Central memory CD8-positive, alpha-beta T cell (primary cell): Measurements from ENCODE around the gene CHRDL2.
"Not testable (repeated sequence)": the region's sequence is repeated elsewhere in the genome, so short reads cannot be mapped to it uniquely, and the experiment has no call there.

Source experiments
- ATAC-seq: fragments of 150-1000 bp; cut with Tn5 transposase; replicated peaks from 2 replicates; pipeline ENCODE4 v1.10.0; 2022; ENCODE audit warnings: mild to moderate bottlenecking, moderate FRiP score, moderate number of reproducible peaks; ENCODE audit not compliant: poor library complexity, severe bottlenecking; ENCODE audit errors: extremely low read depth
- DNase-seq, 2 donors: peaks; one replicate each; pipeline ENCODE4 v3.0.0; 2021; ENCODE audit warnings: low spot score in 2 of 2
- H3K27ac Mint-ChIP-seq: one replicate; pipeline ENCODE4 v1.8.0; 2022; ENCODE audit warnings: low read depth, mild to moderate bottlenecking, moderate library complexity, mixed read lengths
- H3K27me3 Mint-ChIP-seq: one replicate; pipeline ENCODE4 v1.8.0; 2022; ENCODE audit warnings: mixed read lengths
- H3K36me3 Mint-ChIP-seq: one replicate; pipeline ENCODE4 v1.8.0; 2022; ENCODE audit warnings: mild to moderate bottlenecking, moderate library complexity, mixed read lengths; ENCODE audit not compliant: insufficient read depth
- H3K4me1 Mint-ChIP-seq: one replicate; pipeline ENCODE4 v1.8.0; 2022; ENCODE audit warnings: mixed read lengths
- H3K4me3 Mint-ChIP-seq: one replicate; pipeline ENCODE4 v1.8.0; 2022; ENCODE audit warnings: mild to moderate bottlenecking, moderate library complexity, mixed read lengths
- H3K9me3 Mint-ChIP-seq: one replicate; pipeline ENCODE4 v1.8.0; 2022; ENCODE audit warnings: mixed read lengths

Gene CHRDL2, protein sequence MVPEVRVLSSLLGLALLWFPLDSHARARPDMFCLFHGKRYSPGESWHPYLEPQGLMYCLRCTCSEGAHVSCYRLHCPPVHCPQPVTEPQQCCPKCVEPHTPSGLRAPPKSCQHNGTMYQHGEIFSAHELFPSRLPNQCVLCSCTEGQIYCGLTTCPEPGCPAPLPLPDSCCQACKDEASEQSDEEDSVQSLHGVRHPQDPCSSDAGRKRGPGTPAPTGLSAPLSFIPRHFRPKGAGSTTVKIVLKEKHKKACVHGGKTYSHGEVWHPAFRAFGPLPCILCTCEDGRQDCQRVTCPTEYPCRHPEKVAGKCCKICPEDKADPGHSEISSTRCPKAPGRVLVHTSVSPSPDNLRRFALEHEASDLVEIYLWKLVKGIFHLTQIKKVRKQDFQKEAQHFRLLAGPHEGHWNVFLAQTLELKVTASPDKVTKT

DNA sequence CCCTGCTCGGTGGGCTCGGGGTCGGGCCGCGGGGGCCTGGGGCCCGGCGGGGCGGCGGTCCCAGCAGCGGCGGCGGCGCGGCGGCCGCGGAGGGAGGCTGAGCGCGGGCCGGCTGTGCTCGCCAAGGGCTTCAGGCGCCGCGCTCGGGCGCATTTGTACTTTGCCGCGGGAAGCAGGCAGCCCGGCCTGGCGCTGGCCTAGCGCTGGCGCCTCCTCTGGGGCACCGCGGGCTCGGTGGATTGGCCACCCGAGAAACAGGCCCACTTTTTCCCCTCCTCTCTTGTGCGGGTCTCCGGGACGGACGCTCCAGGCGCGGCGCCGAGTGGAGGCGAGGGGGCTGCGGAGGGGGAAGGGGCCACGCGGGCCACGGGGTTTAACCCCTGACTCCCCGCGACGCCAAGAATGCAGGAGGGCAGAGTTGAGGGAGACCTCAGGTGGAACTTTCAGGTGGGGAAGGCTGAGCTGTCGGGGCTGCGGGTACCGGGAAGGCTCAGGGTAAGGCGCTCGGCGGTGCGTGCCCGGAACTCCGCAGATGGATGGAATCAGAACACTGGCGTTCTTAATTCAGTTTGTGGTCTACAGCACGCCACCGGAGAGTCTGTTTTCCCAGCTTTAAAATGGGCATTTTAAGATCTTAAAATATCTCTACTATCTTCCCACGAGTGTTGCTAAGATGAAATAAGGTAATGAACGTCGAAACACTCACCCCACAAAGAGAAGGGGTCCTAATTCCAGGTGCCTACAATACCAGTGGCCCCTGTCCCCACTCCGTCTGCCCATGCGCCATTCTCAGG is at the start of gene CHRDL2:
CHRDL2 (minus strand) TSS at position 126 of the 794 bp plus-strand sequence. CDS start 538 bp downstream, outside the sequence.
- DNase-seq = no peak
- Mint-ChIP-seq H3K27ac (no peak within 1 kb of the TSS), H3K4me3 (peak within 1 kb of the TSS; percentile 46), H3K36me3 (no peaks in the 10 kb centered on the region), H3K9me3 (no peaks in the 10 kb centered on the region), H3K27me3 (peaks cover 59% of the 10 kb centered on the region), H3K4me1 (peaks cover 4% of the 10 kb centered on the region)
- ATAC-seq = no peak

DNA sequence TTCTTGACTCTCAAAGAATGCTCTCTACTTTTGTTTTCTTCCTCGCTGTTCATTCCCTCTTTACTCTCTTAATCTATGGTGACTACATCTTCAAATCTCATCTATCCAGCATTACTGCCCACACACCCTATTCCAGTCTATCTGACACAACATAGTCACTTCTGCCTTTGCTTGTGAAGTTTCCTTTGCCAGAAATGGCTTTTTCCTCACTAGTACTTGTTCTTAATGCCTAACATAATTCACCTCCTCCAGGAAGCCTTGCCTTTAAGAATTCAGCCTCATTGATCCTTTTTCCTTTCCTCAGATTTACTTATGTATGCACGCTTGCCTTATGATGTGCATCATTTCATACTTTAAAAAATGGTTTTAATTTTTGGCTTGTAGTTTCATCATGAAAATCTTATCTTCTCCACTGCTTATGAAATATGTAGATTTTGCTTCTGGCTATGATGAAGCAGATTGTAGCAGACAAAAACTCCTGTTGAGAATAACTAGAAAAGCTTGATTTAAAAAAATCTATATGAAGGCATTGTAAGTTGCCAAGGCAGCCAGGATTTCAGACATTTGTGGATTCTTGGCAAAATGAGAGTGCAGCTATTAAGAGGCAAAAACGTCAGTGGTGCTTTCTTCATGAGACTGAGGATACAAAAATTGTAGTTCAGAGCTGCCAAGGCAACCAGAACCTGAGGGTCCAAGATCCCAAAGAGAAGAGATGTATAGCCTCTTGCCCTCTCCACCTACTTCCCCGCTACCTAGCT is 49.2 kb upstream of the CHRDL2 start:
- Mint-ChIP-seq H3K4me1 (peaks cover 37% of the 10 kb centered on the region), H3K27me3 (no peaks in the 10 kb centered on the region), H3K36me3 (peaks cover 7% of the 10 kb centered on the region), H3K27ac (no peak overlapping the region), H3K9me3 (no peaks in the 10 kb centered on the region), H3K4me3 (no peak overlapping the region)
- ATAC-seq = no peak
- no peak for DNase-seq

DNA sequence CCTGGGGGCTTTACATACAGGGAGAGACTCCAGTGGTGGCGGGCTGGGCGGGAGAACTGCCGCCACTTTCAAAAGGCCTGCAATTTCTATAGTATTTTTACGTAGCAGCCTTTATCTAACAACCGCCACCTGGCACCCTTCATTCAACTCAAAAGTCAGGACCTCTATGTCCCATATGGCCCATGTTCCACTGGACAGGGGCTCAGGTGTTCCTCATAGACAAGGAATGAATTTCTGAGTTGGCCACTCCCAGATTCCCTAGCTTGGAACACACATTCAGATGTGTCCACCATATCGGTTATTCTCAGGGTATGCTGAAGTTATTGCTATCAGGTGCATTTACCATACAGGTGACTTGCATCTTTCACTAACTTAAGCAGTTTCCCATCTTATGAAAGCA is 47.4 kb upstream of the CHRDL2 start:
- H3K4me1 Mint-ChIP-seq = peaks cover 35% of the 10 kb centered on the region
- H3K4me3 Mint-ChIP-seq = no peak overlapping the region
- H3K9me3 Mint-ChIP-seq = no peaks in the 10 kb centered on the region
- H3K27me3 Mint-ChIP-seq = no peaks in the 10 kb centered on the region
- H3K36me3 Mint-ChIP-seq = peaks cover 9% of the 10 kb centered on the region
- no peak for ATAC-seq
- DNase-seq = no peak
- no peak overlapping the region for H3K27ac Mint-ChIP-seq

DNA sequence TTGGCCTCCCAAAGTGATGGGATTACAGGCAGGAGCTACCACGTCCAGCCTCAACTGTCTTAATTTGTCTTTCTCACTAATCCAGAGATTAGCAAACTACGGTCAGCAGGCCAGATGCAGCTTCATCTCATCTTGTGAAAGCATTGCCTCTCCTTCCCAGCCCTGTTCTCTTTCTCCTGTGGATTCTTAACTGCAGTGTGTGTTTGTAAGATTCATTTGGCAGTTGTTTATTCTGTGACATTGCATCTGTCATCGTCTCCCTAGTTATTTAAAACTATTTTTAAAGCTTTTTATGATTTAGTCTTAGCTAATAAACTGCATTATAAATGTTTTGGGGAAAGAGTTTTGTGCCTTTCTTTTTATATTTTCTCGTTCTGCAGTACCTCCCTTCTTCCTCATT is 46.7 kb upstream of the CHRDL2 start:
- H3K4me1 Mint-ChIP-seq = peaks cover 31% of the 10 kb centered on the region

DNA sequence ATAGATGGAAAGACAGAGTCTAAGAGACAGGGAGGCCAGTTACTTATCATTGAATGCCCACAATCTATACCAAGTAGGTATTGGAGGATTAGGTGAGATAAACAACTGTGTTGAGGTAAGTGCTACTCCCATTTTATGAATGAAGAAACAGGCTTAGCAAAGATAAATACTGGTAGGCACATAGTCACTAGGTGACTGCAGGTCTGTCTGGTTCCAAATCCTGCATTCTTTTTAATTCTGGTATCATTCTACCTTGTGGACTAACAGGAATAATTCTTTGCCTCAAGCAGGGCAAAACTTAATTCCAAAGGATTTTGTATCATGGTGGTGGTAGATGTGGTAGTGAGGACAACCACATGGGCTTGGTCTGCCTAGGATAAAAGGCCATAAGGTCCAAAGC is 45.8 kb upstream of the CHRDL2 start:
- no peak overlapping the region for H3K27ac Mint-ChIP-seq

More for the DNA sequence above, 46.7 kb upstream of the CHRDL2 start:
- no peak overlapping the region for H3K4me3 Mint-ChIP-seq
- H3K36me3 Mint-ChIP-seq = peaks cover 9% of the 10 kb centered on the region
- no peak overlapping the region for H3K27ac Mint-ChIP-seq
- no peaks in the 10 kb centered on the region for H3K27me3 Mint-ChIP-seq
- ATAC-seq = no peak
- H3K9me3 Mint-ChIP-seq = no peaks in the 10 kb centered on the region
- no peak for DNase-seq

DNA sequence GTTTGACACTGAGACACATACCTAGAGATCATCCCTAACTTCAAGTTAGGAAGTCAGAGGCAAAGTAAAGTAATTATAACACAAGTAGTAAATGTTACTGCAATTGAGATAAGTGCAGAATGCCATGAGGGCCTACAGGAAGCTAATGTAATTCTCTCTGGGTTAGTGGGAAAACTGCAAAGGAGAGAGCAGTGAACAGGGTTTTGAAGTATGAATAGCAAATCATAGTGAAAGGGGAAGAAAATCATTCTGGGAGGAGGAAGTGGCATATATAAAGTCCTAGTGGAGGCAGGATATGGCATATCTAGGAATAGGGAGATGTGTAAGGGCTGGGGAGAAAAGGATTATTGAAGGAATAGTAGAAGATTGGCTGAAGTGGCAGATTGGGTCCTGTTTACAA is 45.3 kb upstream of the CHRDL2 start:
- DNase-seq (no peak), ATAC-seq (no peak)
- H3K36me3 Mint-ChIP-seq = peaks cover 9% of the 10 kb centered on the region
- H3K4me3 Mint-ChIP-seq = no peak overlapping the region
- H3K9me3 Mint-ChIP-seq = no peaks in the 10 kb centered on the region
- no peaks in the 10 kb centered on the region for H3K27me3 Mint-ChIP-seq
- H3K4me1 Mint-ChIP-seq = peaks cover 34% of the 10 kb centered on the region
- H3K27ac Mint-ChIP-seq = no peak overlapping the region

More for the DNA sequence above, 45.8 kb upstream of the CHRDL2 start:
- no peak for ATAC-seq
- Mint-ChIP-seq H3K9me3 (no peaks in the 10 kb centered on the region), H3K4me3 (no peak overlapping the region), H3K36me3 (peaks cover 9% of the 10 kb centered on the region), H3K4me1 (peaks cover 34% of the 10 kb centered on the region), H3K27me3 (no peaks in the 10 kb centered on the region)
- no peak for DNase-seq

DNA sequence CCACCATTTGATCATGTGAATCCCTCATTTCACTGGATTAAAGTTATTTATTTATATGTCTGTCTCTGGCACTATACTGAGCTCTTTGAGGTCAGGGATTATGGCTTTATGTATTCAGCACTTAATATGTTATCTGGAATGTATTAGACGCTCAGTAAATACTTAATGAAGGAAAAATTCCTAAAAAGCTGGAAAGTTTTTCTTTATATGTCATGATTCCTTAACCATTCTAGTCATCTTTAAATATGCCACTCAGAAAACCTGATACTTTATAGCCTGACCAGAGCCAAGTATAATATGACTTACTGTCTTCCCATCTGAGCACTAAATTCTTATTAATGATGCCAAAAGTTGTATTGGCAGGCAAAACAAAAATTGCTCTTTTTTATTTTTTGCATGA is 44.5 kb upstream of the CHRDL2 start:
- H3K9me3 Mint-ChIP-seq = no peaks in the 10 kb centered on the region
- peak overlapping the region; percentile 48 for H3K27ac Mint-ChIP-seq
- no peak overlapping the region for H3K4me3 Mint-ChIP-seq
- peaks cover 34% of the 10 kb centered on the region for H3K4me1 Mint-ChIP-seq
- DNase-seq (no peak), ATAC-seq (no peak)
- no peaks in the 10 kb centered on the region for H3K27me3 Mint-ChIP-seq
- H3K36me3 Mint-ChIP-seq = peaks cover 11% of the 10 kb centered on the region

DNA sequence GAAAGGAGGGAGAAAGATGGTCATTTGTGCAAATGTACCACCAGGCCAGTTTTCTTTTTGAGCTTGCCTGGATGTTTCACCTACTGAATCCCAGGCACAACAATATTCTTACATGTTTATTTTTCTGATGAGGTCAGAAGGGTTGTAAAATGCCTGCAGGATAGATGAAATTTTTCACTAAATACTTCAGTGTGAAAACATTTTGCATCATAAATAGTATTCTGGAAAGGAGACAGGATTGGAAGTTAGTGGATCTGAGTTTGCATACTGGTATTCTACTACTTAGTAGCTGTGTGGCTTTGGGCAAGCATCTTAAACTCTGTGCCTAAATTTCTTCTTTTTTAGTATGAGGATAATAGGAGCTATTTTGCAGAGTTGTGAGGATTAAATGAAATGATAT is 42.2 kb upstream of the CHRDL2 start:
- H3K36me3 Mint-ChIP-seq = peaks cover 11% of the 10 kb centered on the region
- peak overlapping the region; percentile 21 for H3K27ac Mint-ChIP-seq
- no peaks in the 10 kb centered on the region for H3K9me3 Mint-ChIP-seq

DNA sequence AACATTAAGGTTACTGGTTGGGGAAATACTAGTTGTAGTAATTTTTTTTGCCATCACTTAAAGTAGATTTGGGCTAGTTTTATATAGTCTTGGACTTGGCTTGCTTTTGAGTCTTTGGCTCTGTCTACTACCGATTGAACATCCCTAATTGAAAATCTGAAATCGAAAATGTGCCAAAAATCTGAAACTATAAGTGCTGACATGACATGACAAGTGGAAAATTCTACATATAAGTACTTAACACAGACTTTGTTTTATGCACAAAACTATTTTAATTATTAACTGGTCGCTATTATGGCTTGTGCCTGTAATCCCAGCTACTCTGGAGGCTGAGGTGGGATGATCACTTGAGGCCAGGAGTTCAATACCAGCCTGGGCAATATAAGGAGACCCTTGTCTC is 39.9 kb upstream of the CHRDL2 start:
- no peaks in the 10 kb centered on the region for H3K9me3 Mint-ChIP-seq
- DNase-seq (no peak), ATAC-seq (no peak)
- peaks cover 9% of the 10 kb centered on the region for H3K36me3 Mint-ChIP-seq
- H3K4me1 Mint-ChIP-seq = peaks cover 57% of the 10 kb centered on the region
- no peak overlapping the region for H3K4me3 Mint-ChIP-seq
- H3K27me3 Mint-ChIP-seq = no peaks in the 10 kb centered on the region
- H3K27ac Mint-ChIP-seq = peak overlapping the region; percentile 38

More for the DNA sequence above, 42.2 kb upstream of the CHRDL2 start:
- ATAC-seq = no peak
- Mint-ChIP-seq H3K4me1 (peaks cover 52% of the 10 kb centered on the region), H3K27me3 (no peaks in the 10 kb centered on the region), H3K4me3 (no peak overlapping the region)
- no peak for DNase-seq

DNA sequence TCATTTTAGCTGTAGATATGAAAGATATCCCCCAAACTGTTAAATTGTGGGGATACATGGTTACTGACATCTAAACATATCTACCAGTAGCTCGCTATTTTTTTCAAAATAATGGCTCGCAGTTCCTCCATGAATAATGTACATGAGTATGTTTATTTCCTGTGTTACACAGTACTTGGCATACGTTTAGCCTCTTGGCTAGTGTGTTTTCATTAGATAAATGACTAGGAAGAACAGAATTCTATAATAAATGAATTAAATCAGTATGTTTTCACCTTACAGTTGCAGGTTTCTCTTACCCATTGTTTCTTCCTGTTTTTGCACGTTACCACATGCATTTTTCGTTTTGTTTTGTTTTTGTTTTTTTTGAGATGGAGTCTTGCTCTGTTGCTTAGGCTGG is 39.2 kb upstream of the CHRDL2 start:
- ATAC-seq (peak; percentile 34), DNase-seq (no peak)
- peak overlapping the region; percentile 38 for H3K27ac Mint-ChIP-seq
- H3K36me3 Mint-ChIP-seq = peaks cover 8% of the 10 kb centered on the region
- no peaks in the 10 kb centered on the region for H3K27me3 Mint-ChIP-seq
- H3K4me1 Mint-ChIP-seq = peaks cover 62% of the 10 kb centered on the region
- H3K9me3 Mint-ChIP-seq = no peaks in the 10 kb centered on the region
- H3K4me3 Mint-ChIP-seq = no peak overlapping the region

DNA sequence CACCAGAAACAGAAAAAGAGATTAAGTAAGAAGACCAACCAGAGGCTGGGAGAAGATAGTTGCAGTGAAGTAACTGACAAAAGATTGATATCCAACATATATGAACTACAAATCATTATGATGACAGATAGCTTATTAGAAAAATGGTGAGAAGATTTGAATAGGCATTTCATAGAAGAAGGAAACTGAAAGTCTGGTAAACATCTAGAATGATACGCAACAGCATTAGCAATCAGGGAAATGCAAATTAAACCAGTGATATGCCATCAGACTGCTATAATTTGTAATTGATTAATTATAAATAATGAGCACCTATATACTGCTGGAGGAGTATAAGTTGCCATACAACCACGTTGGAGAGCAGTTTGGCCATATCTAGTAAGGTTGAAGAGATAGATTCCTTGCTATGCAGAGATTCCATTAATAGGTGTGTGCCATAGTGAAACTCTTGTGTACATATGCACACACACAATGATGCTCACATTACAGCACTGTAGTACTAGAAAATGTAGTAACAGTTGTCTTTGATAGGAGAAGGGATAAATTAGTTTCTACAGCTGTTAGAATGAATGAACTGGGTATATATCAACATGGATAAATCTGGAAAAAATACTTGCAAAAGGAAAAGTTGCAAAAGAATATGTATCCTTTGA is 38.0 kb upstream of the CHRDL2 start:
- H3K36me3 Mint-ChIP-seq = peaks cover 5% of the 10 kb centered on the region
- no peaks in the 10 kb centered on the region for H3K27me3 Mint-ChIP-seq
- H3K4me3 Mint-ChIP-seq = peak overlapping the region; percentile 7
- peak overlapping the region; percentile 89 for H3K27ac Mint-ChIP-seq
- DNase-seq (no peak), ATAC-seq (no peak)
- H3K4me1 Mint-ChIP-seq = peaks cover 55% of the 10 kb centered on the region
- H3K9me3 Mint-ChIP-seq = no peaks in the 10 kb centered on the region

DNA sequence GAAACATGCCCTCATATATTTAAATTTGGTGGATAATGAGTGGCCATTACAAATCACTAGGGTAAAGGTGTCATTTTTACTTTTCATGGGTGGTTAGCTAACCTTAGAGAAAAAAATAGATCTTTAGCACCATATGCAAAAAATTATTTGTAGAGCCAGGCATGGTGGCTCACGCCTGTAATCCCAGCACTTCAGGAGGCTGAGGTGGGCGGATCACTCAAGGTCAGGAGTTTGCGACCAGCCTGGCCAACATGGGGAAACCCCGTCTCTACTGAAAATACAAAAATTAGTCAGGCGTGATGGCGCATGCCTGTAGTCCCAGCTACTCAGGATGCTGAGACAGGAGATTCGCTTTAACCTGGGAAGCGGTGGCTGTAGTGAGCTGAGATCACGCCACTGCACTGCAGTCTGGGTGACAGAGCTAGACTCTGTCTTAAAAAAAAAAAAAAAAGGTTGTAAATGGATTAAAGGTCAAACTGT is 37.0 kb upstream of the CHRDL2 start:
- Mint-ChIP-seq H3K4me3 (peak overlapping the region; percentile 7), H3K4me1 (peaks cover 65% of the 10 kb centered on the region), H3K27ac (peak overlapping the region; percentile 89)
- H3K27me3 Mint-ChIP-seq, DNase-seq, H3K9me3 Mint-ChIP-seq, ATAC-seq, H3K36me3 Mint-ChIP-seq: not testable (repeated sequence)
